ENCODE results near the gene KAZN. TPM values are rescaled to one million over a fixed set of nuclear protein-coding genes. Genes with fewer than 3 reads are reported as not detected.

KAZN gene
- total and polyA plus RNA-seq, 2 donors (not counting 1 experiment from before 2014, with no cell fraction given) = 3.4 to 5.0 TPM

DNA sequence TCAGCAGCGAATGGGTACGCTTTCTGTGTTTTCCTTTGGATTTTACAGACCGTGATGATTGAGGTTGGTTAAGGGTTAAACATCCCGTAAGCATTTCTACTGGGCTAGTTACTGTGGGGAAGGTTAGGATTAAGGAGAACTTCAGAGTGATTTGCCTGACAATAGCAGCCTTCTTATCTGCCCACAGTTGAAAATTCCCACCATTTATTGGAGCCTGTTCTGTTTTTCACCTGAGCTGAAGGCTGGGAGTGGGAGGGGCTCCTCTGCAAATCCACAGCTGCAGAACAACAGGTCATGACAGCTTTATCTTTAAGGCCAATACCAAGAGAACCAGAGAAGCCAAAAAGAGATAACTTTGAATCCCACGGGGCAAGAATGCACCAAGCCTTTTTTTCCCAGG is 168.6 kb downstream of the KAZN start:
- Histone ChIP-seq H3K9ac (ENCODE audit: insufficient read depth, low read length) (no peak overlapping the region), H3K4me1 (ENCODE audit: control insufficient read depth, extremely low read depth, insufficient read depth, low read length) (no peaks in the 10 kb centered on the region), H3K27ac (ENCODE audit: insufficient read depth, low read length) (no peak overlapping the region), H3K79me2 (ENCODE audit: control insufficient read depth, insufficient read depth, low read length) (no peaks in the 10 kb centered on the region), H3K27me3 (ENCODE audit: control insufficient read depth, insufficient read depth, low read length) (no peaks in the 10 kb centered on the region), H4K20me1 (ENCODE audit: control insufficient read depth, extremely low read depth, insufficient read depth, low read length) (no peaks in the 10 kb centered on the region), H3K36me3 (ENCODE audit: control insufficient read depth, insufficient read depth, low read length) (no peaks in the 10 kb centered on the region), H3K9me3 (ENCODE audit: control insufficient read depth, insufficient read depth, low read depth, low read length) (no peaks in the 10 kb centered on the region), H2AFZ (ENCODE audit: low read length) (no peak overlapping the region), H3K4me2 (ENCODE audit: extremely low read depth, insufficient read depth, low read length) (no peak overlapping the region), H3K4me3 (replicated peaks in 1 of 4; ENCODE audit: control extremely low read depth in 1 of 4, insufficient read depth in 1 of 4, low read depth in 3 of 4, low read length in 4 of 4) (no peak overlapping the region)
- no peak for DNase-seq (ENCODE audit: low read depth in 2 of 2)
- no peak for TF ChIP-seq EZH2 (IDR thresholded peaks at IDR 0.05; ENCODE audit: low read length, missing control alignments)
- TF ChIP-seq, protein P1, sequence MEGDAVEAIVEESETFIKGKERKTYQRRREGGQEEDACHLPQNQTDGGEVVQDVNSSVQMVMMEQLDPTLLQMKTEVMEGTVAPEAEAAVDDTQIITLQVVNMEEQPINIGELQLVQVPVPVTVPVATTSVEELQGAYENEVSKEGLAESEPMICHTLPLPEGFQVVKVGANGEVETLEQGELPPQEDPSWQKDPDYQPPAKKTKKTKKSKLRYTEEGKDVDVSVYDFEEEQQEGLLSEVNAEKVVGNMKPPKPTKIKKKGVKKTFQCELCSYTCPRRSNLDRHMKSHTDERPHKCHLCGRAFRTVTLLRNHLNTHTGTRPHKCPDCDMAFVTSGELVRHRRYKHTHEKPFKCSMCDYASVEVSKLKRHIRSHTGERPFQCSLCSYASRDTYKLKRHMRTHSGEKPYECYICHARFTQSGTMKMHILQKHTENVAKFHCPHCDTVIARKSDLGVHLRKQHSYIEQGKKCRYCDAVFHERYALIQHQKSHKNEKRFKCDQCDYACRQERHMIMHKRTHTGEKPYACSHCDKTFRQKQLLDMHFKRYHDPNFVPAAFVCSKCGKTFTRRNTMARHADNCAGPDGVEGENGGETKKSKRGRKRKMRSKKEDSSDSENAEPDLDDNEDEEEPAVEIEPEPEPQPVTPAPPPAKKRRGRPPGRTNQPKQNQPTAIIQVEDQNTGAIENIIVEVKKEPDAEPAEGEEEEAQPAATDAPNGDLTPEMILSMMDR (conservative IDR thresholded peaks at IDR 0.05 in 1 of 2, IDR thresholded peaks at IDR 0.05 in 1 of 2; ENCODE audit: low read depth in 1 of 2, low read length in 2 of 2) = no peak

DNA sequence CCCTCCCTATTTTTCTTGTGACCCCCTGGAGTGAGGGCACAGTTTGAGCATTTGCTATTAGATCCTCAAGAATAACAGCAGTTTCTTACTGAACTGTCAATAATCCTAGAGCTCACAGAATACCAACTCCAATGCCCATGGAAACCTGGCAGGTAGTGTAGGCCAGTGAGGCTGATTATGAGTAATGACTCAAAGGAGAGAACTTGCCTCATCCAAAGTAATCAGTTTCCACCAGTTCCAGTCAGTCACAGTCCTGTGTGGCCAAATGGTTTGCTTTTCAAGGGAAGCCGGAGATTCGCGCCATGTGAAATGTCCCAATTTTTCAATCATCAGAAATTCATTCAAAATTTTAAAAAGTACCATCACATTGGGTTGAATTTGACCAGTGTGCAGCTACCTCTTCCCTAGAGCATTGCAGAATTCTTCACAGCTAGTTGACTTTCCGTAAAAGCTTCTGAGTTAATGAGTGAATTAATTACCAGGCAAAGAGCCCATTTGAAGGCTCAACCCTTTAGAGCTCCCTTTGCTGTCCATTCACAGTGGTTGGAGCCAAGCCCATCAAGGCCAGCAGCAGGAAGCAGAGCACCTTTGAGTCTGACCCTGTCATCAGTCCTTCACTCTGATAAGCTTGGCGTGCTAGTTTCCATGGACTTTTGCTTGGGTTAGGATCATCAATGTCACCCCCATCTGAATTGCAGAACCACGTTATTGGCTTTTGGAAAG is 170.3 kb downstream of the KAZN start:
- TF ChIP-seq, protein P1 (conservative IDR thresholded peaks at IDR 0.05 in 1 of 2, IDR thresholded peaks at IDR 0.05 in 1 of 2; ENCODE audit: low read depth in 1 of 2, low read length in 2 of 2) = no peak
- TF ChIP-seq EZH2 (IDR thresholded peaks at IDR 0.05; ENCODE audit: low read length, missing control alignments) = no peak
- Histone ChIP-seq H3K27me3 (ENCODE audit: control insufficient read depth, insufficient read depth, low read length) (no peaks in the 10 kb centered on the region), H4K20me1 (ENCODE audit: control insufficient read depth, extremely low read depth, insufficient read depth, low read length) (no peaks in the 10 kb centered on the region), H3K9me3 (ENCODE audit: control insufficient read depth, insufficient read depth, low read depth, low read length) (no peaks in the 10 kb centered on the region), H3K9ac (ENCODE audit: insufficient read depth, low read length) (no peak overlapping the region), H3K36me3 (ENCODE audit: control insufficient read depth, insufficient read depth, low read length) (no peaks in the 10 kb centered on the region), H2AFZ (ENCODE audit: low read length) (no peak overlapping the region), H3K4me1 (ENCODE audit: control insufficient read depth, extremely low read depth, insufficient read depth, low read length) (no peaks in the 10 kb centered on the region), H3K4me2 (ENCODE audit: extremely low read depth, insufficient read depth, low read length) (no peak overlapping the region), H3K4me3 (replicated peaks in 1 of 4; ENCODE audit: control extremely low read depth in 1 of 4, insufficient read depth in 1 of 4, low read depth in 3 of 4, low read length in 4 of 4) (no peak overlapping the region), H3K79me2 (ENCODE audit: control insufficient read depth, insufficient read depth, low read length) (no peaks in the 10 kb centered on the region), H3K27ac (ENCODE audit: insufficient read depth, low read length) (no peak overlapping the region)
- DNase-seq (ENCODE audit: low read depth in 2 of 2) = no peak

DNA sequence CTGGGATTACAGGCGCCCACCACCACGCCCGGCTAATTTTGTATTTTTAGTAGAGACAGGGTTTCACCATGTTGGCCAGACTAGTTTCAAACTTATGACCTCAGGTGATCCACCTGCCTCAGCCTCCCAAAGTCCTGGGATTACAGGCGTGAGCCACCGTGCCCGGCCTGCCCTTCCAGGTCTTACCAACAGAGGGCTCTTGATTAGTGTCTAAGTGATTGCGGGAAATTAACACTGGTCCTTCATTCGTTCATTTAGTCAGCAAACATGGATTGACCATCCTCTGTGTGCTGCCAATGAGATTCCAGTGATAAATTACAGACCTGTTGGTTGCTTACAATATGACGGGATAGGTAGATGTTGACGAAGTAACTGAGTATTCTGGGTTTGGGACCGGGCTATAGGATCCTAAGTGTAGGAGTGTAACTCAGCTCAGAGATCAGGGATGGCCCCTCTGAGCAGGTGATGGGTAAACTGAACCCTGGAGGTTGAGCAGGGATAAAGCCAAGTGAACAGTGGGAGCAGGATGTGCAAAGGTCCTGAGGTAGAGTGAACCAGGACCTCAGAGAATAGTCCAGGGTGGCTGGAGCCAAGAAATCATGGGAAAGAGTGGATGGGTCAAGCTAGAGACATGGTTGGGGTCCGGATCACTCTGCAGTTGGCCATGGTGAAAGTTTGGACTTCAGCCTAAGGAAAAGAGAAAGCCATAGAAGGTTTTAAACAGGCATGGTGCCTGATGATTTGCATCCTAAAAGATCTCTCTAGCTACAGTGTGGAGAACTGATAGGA is 171.2 kb downstream of the KAZN start:
- Histone ChIP-seq H4K20me1 (ENCODE audit: control insufficient read depth, extremely low read depth, insufficient read depth, low read length) (no peaks in the 10 kb centered on the region), H3K4me2 (ENCODE audit: extremely low read depth, insufficient read depth, low read length) (no peak overlapping the region), H3K27ac (ENCODE audit: insufficient read depth, low read length) (no peak overlapping the region), H3K4me3 (replicated peaks in 1 of 4; ENCODE audit: control extremely low read depth in 1 of 4, insufficient read depth in 1 of 4, low read depth in 3 of 4, low read length in 4 of 4) (no peak overlapping the region), H3K27me3 (ENCODE audit: control insufficient read depth, insufficient read depth, low read length) (no peaks in the 10 kb centered on the region), H3K36me3 (ENCODE audit: control insufficient read depth, insufficient read depth, low read length) (no peaks in the 10 kb centered on the region), H3K9me3 (ENCODE audit: control insufficient read depth, insufficient read depth, low read depth, low read length) (no peaks in the 10 kb centered on the region), H3K9ac (ENCODE audit: insufficient read depth, low read length) (no peak overlapping the region), H2AFZ (ENCODE audit: low read length) (no peak overlapping the region), H3K79me2 (ENCODE audit: control insufficient read depth, insufficient read depth, low read length) (no peaks in the 10 kb centered on the region), H3K4me1 (ENCODE audit: control insufficient read depth, extremely low read depth, insufficient read depth, low read length) (no peaks in the 10 kb centered on the region)
- DNase-seq (ENCODE audit: low read depth in 2 of 2) = no peak
- no peak for TF ChIP-seq EZH2 (IDR thresholded peaks at IDR 0.05; ENCODE audit: low read length, missing control alignments)
- TF ChIP-seq, protein P1 (conservative IDR thresholded peaks at IDR 0.05 in 1 of 2, IDR thresholded peaks at IDR 0.05 in 1 of 2; ENCODE audit: low read depth in 1 of 2, low read length in 2 of 2) = no peak

Measured in fibroblast of lung (primary cell).